Measurements from ENCODE around the gene IL31. TPM values are rescaled to one million over a fixed set of nuclear protein-coding genes. Genes with fewer than 3 reads are reported as not detected.

The IL31 gene
- total RNA-seq: not detected in 2 replicates

DNA sequence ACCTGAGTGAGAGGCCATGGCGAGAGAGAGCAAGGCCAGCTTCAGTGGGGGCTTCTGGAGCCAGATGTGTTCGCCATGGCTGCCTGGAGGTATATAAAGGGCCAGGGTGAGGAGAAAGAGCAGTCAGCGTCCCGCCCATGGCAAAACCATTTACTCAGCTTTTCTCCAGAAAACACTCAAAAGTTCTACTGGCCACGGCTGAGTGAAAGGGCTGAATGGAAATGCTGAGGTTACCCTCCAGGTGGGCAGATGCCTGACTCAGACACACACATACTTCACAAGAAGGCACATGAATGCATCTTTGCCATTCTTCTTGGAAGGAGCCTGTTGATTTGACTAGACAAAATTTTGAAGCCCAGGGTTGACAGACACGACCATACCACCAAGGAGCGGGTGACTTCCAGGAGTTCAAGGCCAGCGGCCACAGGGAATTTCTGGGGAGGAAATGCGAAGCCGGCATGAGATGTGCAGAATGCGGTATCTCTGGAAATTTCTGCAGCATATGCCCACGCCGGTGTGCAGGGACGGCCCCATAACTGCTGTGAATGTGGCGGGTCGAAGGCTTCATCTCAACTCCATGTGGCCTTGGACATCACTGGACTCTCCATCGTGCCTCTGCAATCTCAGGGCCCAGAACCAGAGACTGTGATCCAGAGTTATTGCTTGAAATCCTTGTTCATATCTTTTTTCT is at the start of gene IL31:
TSS of gene IL31 (minus strand) at position 67 of the 691 bp plus-strand sequence. CDS start at position 18, 49 bp downstream.

DNA sequence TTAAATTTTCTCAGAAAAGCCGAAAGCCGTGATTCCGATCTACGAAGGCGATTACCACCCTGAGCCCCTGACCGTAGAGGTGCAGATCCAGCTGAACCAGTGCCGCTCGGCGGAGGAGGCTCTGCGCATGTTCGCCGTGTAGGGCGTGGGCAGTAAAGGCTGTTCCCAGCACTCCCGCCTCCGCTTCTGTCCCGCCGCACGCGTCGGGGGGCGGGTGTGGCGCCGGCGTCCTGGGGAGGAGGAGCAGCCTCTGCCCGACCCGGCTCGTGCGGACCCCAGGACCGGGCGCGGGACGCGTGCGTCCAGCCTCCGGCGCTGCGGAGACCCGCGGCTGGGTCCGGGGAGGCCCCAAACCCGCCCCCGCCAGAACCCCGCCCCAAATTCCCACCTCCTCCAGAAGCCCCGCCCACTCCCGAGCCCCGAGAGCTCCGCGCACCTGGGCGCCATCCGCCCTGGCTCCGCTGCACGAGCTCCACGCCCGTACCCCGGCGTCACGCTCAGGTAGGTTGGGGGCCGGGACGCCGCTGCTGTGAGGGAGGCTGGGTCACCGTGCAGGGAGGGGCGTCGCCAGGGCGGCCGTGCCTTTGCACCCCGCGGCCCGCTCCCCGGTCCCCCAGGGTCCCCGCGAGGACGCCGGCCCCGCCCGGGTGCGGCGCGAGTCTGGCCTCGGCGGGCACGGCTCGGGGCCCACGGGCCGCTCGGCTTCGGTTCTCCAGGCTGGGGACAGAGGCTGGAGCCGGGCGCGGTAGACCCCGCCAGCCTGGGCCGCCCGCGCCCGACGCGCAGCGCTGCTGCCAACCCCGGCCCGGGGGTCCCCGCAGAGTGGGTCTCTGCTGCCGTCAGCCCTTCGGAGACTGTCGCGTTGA is 29.5 kb upstream of the IL31 start, which contains the start of gene B3GNT4:
TSS of gene B3GNT4 (plus strand) at position 409 of the 866 bp plus-strand sequence. CDS start 910 bp downstream, outside the sequence.

DNA sequence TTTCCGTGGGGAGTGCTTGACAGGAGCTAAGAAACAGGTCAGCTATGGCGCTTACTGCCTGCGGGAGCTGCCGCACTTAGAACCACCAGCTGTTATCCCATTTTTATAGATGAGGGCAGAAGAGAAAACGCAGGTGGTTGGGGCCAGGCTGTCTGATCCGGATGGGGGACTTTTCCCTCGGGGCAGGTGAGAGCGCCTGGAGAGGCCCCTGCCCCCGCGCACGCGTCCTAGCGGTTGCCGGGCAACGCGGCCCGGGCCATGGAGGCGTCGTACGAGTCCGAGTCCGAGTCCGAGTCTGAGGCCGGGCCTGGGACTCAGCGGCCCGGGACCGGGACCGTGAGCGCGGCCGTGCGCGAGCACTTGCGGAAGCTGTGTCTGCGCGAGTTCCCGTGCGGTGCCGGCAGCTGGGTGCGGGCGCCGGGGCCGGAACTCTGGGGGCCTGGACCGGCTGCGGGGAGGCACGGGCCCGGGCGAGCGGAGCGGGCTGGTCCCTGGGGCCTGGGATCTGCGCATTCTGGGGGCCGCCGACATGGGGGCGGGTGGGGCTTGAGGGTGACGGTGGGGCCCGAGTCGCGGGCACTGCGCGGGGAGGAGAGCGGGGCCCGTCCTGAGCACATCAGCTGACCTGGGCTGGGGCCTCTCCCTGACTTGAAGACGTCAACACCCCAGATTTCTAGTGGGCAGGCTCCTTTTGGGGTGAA is 9.0 kb upstream of the IL31 start, which contains the start of gene LRRC43:
TSS of gene LRRC43 (plus strand) at position 237 of the 701 bp plus-strand sequence. CDS start at position 259, 22 bp downstream.

Other genes with a start within 250 kb of the IL31 start
- 14.0 and 18.3 TPM in 2 replicates for gene BCL7A, start 152.3 kb downstream of the IL31 start, total RNA-seq
- 11.1 and 11.7 TPM in 2 replicates for gene MLXIP, start 95.5 kb downstream of the IL31 start, total RNA-seq
- 0.72 and 1.9 TPM in 2 replicates for gene LRRC43, start 8.9 kb upstream of the IL31 start, total RNA-seq
- 5.3 and 9.4 TPM in 2 replicates for gene B3GNT4, start 29.5 kb upstream of the IL31 start, total RNA-seq
- 73.5 and 93.7 TPM in 2 replicates for gene DIABLO, start 51.8 kb upstream of the IL31 start, total RNA-seq
- gene VPS33A, start 92.3 kb upstream of the IL31 start, total RNA-seq: 14.7 and 18.3 TPM in 2 replicates
- gene CLIP1, start 248.4 kb upstream of the IL31 start, total RNA-seq: 54.8 and 59.5 TPM in 2 replicates